ENCODE results near the gene NSMCE1.
"Not testable (repeated sequence)": the region's sequence is repeated elsewhere in the genome, so short reads cannot be mapped to it uniquely, and the experiment has no call there.

Gene NSMCE1

DNA sequence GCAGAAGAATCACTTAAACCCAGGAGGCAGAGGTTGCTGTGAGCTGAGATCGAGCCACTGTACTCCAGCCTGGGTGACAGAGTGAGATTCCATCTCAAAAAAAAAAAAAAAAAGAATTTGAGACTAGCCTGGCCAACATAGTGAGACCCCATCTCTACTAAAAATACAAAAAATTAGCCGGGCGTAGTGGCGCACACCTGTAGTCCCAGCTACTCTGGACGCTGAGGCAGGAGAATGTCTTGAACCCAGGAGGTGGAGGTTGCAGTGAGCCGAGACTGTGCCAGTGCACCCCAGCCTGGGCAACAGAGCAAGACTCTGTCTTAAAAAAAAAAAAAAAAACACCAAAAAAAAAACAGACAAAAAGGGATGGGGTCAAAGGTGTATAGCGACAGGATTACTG lies 4.1 kb upstream of the NSMCE1 start:
- in situ Hi-C loops (cut with HindIII; ENCODE audit: low sequenced_read_pairs): loop anchor here (5.0 to 25.0 kb wide), 2 partner anchors 90 to 105 kb away; no protein-coding TSS in a partner anchor

DNA sequence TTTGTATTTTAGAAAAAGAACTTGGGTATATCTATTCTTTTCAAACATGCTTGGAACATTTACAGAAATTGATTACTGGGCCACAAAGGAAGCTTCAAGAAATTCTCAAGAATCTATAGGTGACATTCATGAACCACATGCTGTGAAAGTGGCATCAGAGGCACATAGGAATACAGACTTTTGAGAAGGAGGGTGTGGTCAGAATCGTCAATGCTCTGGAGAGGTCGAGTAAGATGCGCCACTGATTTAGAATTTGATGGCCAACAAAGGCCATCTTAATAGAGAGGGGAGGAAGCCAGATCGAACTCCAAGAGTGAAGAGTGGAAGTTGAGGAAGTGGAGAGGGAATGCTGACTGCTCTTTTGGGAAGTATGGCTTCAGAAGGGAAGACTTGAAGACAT lies 3.5 kb upstream of the NSMCE1 start:
- in situ Hi-C loops (cut with HindIII; ENCODE audit: low sequenced_read_pairs): loop anchor here (5.0 to 25.0 kb wide), 2 partner anchors 90 to 105 kb away; no protein-coding TSS in a partner anchor

DNA sequence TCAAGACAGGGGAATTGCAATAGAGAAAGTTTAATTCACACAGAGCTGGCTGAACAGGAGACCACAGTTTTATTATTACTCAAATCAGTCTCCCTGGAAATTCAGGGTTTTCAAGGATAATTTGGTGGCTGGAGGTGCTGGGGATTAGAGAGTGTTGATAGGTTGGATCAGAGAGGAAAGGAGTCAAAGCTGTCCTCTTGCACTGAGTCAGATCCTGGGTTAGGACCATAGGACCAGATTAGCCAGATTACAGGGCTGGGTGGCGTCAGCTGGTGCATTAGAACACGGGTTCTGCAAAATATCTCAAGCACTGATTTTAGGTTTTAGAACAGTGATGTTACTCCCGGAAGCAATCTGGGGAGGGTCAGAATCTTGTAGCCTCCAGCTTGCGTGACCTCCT lies 1.8 kb upstream of the NSMCE1 start:
- in situ Hi-C loops (cut with HindIII; ENCODE audit: low sequenced_read_pairs): loop anchor here (5.0 to 25.0 kb wide), 2 partner anchors 92 to 103 kb away; no protein-coding TSS in a partner anchor

DNA sequence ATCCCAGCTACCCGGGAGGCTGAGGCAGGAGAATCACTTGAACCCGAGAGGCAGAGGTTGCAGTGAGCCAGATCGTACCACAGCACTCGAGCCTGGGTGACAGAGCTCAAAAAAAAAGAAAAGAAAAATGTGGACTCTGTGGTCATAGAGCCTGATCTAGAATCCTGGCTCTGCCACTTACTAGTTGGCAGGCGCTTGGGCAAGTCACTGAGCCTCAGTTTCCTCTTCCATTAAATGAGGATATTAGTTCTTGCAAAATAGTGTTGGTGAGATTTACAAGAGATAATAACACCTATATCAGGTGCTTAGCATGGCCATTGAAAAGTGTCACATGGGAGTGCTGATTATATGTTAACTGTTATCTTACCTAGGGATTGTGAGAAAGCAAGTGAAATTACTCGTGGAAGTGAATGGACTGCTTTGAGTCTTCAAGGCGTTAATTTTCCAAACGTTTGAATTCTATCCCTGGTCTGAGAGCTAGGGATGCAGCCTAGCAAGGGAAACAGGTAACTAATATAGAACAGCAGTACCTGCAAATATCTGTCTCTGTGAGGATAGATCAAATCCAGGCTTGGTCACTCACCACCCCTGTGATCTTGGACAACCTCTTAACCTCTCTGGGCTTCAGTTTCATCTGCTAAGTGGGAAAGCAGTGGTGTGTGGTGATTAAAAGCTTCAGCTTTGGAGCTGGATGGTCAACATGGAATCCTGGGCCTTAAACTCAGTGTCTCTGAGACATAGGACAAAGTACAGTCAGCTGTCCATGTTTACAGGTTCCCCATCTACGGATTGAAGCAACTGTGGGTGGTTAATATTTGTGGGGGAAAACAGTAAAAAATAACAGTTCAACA lies 953 bp upstream of the NSMCE1 start:
- in situ Hi-C loops (cut with HindIII; ENCODE audit: low sequenced_read_pairs): loop anchor here (5.0 to 25.0 kb wide), 2 partner anchors 93 to 102 kb away; no protein-coding TSS in a partner anchor

DNA sequence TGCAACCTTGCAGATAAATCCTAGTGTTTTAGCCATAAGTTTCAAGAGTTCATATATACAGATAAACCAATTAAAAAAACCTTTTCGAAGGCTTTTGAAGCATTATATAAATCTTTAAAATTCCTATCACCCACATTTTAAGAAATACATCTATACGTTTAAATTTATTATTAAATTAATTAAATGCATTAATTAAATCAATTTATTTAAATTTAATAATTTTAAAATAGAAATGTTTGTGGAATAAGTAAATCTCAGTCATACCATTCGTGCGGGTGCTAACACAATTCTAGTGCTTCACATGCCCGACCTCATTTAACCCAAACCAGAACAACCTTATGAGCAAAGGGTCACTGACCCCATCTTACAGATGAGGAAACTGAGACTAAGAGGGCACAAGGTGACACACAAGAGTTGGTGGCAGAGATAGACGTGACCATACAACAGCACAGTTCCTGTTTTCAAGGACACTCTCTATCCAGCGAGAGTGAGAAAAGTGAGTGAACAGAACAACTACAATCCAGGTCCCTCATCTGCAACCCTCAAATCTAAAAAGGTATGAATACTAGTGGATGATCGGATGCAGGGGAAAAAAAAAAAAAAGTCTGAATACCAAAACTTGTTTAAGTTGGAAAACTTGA lies 1.4 kb downstream of the NSMCE1 start:
- in situ Hi-C loops (cut with HindIII; ENCODE audit: low sequenced_read_pairs): loop anchor here (25.0 kb wide), 1 partner anchor 95 kb away; no protein-coding TSS in a partner anchor

DNA sequence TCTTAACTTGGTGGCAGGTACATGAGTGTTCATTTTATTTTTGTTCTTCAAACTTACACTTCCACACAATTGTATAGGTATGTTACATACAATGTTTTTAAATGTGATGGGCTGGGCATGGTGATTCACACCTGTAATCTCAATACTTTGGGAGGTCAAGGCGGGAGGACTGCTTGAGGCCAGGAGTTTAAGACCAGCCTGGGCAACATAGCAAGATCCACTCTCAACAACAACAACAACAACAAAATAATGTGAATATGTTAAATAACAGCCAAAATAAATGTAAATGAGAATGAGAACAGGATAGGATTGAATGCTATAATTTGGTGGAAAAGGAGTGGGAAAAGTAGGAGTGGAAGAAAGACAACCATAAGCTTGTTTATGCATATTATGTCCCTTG lies 2.6 kb downstream of the NSMCE1 start:
- in situ Hi-C loops (cut with HindIII; ENCODE audit: low sequenced_read_pairs): loop anchor here (25.0 kb wide), 1 partner anchor 96 kb away; no protein-coding TSS in a partner anchor

DNA sequence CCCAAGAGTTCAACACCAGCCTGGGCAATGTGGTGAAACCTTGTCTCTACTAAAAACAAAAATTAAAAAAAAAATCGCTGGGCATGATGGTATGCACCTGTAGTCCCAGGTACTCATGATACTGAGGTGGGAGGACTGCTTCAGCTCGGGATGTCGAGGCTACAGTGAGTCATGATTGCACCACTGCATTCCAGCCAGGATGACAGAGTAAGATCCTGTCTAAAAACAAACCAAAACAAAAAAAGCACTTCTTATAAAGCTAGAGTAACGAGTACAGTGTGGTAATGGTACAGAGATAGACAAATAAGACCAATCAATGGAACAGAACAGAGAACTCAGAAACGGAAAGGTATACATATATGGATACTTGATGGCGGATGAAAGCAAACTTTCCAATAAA lies 4.4 kb downstream of the NSMCE1 start:
- in situ Hi-C loops (cut with HindIII; ENCODE audit: low sequenced_read_pairs): loop anchor here (25.0 kb wide), 1 partner anchor 98 kb away; no protein-coding TSS in a partner anchor

DNA sequence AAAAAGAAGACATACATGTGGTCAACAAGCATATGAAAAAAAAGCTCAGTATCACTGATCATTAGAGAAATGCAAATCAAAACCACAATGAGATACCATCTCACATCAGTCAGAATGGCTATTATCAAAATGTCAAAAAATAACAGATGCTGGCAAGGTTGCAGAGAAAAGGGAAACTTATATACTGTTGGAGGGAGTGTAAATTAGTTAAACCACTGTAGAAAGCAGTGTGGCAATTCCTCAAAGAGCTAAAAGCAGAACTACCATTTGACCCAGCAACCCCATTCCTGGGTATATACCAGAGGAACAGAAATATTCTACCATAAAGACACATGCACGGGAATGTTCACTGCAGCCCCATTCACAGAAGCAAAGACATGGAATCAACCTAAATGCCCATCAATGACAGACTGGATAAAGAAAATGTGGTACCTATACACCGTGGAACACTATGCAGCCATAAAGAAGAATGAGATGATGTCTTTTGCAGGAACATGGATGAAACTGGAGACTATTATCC lies 5.6 kb downstream of the NSMCE1 start:
- in situ Hi-C loops (cut with HindIII; ENCODE audit: low sequenced_read_pairs): loop anchor here (25.0 kb wide), 1 partner anchor 99 kb away; no protein-coding TSS in a partner anchor

DNA sequence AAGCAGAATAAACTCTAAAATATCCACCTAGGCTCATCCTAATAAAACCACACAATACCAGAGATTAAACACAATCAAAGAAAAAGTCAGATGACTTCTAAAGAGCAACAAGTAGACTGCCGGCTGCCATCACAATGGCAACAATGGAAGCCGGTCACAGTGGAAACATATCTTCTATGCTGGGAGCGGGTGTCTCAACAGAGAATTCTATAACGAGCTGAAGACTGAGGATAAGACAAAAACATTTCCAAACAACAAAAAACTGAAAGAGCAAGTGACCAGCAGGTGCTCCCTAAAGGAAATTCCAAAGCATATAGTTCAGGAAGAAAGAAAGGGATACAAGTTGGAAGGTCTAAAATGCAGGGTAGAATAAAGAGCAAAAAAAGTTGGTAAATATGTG lies 8.9 kb downstream of the NSMCE1 start:
- in situ Hi-C loops (cut with HindIII; ENCODE audit: low sequenced_read_pairs): loop anchor here (25.0 kb wide), 1 partner anchor 103 kb away; no protein-coding TSS in a partner anchor

DNA sequence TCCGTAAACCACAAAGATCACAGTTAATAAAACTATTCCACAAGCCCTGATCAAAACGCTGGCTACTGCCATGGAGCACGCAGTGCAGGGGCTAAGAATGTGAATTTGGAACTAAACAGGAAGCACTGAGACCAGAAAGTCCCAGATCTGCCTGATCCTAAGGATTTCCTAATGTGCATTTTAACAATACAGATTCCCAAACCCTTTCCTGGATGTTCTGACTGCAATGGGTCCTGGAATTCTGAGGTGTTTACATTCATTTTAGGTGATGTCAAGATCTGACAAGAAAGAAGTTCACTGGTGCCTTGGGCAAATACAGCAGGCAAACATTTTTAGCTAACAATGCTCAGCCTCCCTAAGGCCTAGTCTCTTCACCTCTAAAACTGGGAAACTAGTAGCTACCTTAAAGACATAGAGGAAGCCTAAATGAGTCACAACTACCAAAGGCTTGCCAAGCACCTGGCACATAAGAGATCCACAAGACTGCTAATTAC lies 10.3 kb downstream of the NSMCE1 start:
- in situ Hi-C loops (cut with HindIII; ENCODE audit: low sequenced_read_pairs): loop anchor here (25.0 kb wide), 1 partner anchor 104 kb away; no protein-coding TSS in a partner anchor

DNA sequence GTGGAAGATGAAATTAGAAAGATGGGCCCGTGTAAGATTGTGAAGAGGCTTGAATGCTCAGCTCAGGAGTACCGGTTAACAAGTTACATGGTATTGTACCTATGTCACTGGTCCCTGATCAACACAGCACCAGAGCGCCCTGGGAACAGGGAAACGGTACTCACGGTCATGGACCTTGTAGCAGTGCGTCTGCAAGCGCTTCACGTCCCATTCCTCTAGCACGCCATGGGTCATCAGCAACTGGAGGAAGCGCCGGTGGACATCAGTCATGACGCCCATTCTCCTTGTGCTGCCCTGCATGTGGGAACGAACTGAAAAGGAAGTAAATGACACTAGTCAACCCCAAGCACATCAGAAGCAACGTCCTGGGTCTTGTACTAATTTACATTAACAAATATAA lies 11.3 kb downstream of the NSMCE1 start:
- in situ Hi-C loops (cut with HindIII; ENCODE audit: low sequenced_read_pairs): loop anchor here (25.0 kb wide), 1 partner anchor 105 kb away; no protein-coding TSS in a partner anchor

DNA sequence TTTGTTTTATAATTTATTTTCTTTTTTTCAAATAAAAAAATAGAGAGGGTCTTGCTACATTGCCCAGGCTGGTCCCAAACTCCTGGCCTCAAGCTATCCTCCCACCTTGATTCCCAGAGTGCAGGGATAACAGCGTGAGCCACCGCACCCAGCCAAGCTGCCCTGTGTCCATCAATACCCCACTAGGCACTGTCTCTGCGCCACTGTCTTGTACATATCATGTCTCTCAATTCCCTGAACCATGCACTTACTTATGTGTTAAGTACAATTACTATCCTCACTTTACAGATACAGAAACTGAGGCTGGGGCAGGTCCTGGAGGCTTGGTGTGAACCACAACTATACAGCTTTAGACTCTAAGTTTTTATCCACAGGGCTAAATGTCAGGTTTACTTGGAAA lies 11.7 kb downstream of the NSMCE1 start:
- in situ Hi-C loops (cut with HindIII; ENCODE audit: low sequenced_read_pairs): loop anchor here (25.0 kb wide), 1 partner anchor 105 kb away; no protein-coding TSS in a partner anchor

DNA sequence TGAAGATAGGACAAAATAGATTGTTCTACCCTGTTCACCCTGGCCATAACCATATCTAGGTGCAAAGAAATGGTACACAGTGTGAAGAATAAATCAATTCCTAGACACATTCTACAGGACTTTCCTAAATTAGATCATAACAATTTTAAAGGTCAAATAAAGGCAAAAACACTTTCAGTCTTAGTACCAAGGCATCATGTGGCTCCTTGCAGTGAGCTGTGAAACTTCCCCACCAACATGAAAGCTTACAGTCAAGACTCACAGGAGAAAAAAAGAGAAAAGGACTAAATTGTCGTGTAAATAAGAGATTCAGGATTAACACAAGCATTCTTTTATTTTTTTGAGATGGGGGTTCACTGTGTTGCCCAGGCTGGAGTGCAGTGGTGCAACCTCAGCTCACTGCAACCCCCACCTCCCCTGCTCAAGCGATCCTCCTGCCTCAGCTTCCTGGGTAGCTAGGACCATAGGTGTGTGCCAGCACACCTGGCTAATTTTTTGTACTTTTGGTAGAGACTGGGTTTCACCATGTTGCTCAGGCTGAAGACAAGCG lies 14.2 kb downstream of the NSMCE1 start:
- in situ Hi-C loops (cut with HindIII; ENCODE audit: low sequenced_read_pairs): loop anchor here (25.0 kb wide), 1 partner anchor 108 kb away; no protein-coding TSS in a partner anchor

DNA sequence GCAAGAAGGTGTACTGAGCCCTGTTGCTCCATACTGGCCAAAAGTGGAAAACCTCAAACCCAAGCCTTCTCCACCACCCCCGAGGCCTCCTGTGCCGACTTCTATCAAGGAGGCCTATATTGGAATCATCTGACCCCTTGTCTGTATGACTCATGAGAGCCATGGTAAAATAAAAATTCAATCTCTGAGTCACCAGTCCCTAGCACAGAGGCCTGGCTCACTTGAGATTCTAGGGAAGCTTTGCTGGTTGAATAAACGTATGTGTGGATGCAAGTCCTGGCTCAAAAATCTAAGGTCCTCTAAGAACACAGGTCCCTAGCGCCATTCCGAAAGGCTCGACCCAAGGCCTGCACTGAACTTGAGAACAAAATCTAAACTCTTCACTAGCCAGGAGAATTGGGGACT lies 15.0 kb downstream of the NSMCE1 start:
- in situ Hi-C loops (cut with HindIII; ENCODE audit: low sequenced_read_pairs): loop anchor here (25.0 kb wide), 1 partner anchor 109 kb away; no protein-coding TSS in a partner anchor

DNA sequence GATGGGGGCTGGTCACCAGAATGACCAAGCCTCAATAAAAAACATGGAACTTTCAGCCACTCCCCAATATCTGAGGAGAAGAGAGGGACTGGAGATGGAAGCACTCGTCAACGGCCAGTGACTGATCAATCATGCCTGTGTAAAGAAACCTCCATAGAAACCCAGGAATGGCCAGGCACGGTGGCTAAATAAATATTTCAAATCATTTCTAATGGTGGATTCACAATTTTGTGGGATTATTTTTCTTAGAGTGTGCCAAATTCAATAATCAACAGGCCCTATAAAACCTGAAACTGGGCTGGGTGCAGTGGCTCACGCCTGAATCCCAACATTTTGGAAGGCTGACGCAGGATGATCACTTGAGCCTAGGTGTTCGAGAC lies 16.4 kb downstream of the NSMCE1 start:
- in situ Hi-C loops (cut with HindIII; ENCODE audit: low sequenced_read_pairs): loop anchor here (25.0 kb wide), 1 partner anchor 110 kb away; no protein-coding TSS in a partner anchor

DNA sequence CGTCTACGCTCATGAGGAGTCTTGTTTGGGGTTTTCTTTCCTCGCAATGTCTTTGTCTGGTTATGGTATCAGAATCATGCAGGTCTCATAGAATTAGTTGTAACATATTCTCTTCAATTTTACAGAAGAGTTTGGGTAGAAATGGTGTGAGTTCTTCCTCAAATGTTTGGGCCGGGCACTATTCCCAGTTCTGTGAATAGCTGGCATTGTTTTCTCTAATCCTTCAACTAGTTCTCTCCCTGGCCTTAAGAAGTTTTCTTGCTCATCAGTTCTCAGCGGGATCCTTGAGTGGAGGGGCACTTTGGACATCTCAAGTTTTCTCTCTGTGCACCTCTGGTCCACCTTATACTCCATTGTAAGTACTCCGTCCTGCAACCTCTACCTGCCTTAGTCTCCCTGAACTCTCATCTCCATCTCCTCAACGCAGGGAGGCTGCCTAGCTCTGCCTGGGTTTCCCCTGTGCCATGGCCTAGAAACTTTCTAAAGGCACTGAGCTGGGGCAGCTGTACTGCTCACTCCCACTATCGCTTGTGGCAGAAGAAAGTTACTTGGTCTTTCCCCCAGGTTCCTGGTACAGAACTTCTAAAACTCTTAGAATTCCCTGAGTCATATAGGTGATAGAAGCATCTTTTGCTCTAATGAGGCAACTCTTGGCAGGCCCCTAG lies 16.9 kb downstream of the NSMCE1 start:
- in situ Hi-C loops (cut with HindIII; ENCODE audit: low sequenced_read_pairs): loop anchor here (25.0 kb wide), 1 partner anchor 111 kb away; no protein-coding TSS in a partner anchor

DNA sequence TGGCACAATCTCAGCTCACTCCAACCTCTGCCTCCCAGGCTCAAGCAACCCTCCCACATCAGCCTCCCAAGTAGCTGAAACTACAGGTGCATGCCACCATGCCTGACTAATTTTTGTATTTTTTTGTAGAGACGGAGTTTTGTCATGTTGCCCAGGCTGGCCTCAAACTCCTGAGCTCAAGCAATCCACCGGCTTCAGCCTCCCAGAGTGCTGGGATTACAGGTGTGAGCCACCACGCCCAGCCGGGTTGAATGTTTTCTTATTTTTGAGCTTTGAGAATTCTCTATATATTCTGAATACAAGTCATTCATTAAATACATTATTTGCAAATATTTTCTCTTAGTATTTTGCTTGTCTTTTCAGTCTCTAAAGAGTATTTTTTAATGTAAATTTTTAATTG lies 19.7 kb downstream of the NSMCE1 start:
- in situ Hi-C loops (cut with HindIII; ENCODE audit: low sequenced_read_pairs): not testable (repeated sequence)

DNA sequence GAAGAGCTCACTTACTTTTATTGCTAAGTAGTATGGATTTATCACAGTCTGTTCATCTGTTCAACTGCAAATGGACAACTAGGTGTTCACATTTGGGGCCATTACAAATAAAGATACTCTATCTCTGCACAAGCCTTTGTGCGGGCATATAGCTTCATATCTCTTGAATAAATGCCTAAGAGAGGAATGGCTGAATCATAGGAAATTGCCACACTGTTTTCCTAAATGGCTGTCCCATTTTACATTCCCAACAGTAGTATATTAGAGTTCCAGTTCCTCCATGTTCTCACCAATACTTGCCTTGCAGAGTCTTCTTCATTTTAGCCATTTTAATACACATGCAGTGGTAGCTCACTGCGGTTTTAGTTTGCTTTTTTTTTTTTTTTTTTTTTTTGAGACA lies 20.5 kb downstream of the NSMCE1 start:
- in situ Hi-C loops (cut with HindIII; ENCODE audit: low sequenced_read_pairs): no loop called here

DNA sequence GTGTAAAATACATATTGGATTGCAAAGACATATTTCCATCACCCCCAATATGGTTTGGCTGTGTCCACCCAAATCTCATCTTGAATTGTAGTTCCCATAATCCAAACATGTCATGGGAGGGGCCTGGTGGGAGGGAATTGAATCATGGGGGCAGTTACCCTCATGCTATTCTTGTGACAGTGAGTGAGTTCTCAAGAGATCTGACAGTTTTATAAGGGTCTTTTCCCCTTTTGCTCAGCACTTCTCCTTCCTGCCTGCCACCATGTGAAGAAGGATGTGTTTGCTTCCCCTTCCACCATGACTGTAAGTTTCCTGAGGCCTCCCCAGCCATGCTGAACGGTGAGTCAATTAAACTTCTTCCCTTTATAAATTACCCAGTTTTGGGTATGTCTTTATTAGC lies 21.5 kb downstream of the NSMCE1 start:
- in situ Hi-C loops (cut with HindIII; ENCODE audit: low sequenced_read_pairs): not testable (repeated sequence)

DNA sequence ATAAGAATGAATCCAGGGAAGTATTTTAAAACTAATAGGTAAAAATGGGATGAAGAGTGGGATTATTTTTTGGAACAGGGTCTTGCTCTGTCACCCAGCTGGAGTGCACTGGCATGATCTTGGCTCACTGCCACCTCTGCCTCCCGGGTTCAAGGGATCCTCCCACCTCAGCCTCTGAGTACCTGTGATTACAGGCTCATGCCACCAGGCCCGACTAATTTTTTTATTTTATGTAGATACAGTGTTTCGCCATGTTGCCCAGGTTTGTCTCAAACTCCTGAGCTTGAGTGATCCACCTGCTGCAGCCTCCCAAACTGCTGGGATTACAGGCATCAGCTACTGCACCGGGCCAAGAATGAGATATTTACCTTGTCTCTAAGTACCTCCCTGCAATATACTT lies 22.1 kb downstream of the NSMCE1 start:
- in situ Hi-C loops (cut with HindIII; ENCODE audit: low sequenced_read_pairs): no loop called here
